Activated naive CD8-positive, alpha-beta T cell treated with anti-CD3 and anti-CD28 coated beads, Interleukin-2, amount 10 ng/mL, durations not matched to agents 7 days and 5 days (primary cell): ENCODE data around the gene WFDC2. TPM values are rescaled to one million over a fixed set of nuclear protein-coding genes. Genes with fewer than 3 reads are reported as not detected.
A peak's percentile ranks its signal among the peaks of the same experiment; 100 is the strongest.

ENCODE experiments used
- ATAC-seq: fragments of 150-1000 bp; cut with Tn5 transposase; one replicate; pipeline ENCODE4 v1.10.0; 2021; ENCODE audit warnings: low read depth, moderate library complexity
- POLR2A ChIA-PET: fragments of 350-600 bp; sonication (Branson Sonifier 250); formaldehyde crosslinking; loops from one replicate; lab custom pipeline; 2021; ENCODE audit warnings: antibody characterized with exemption; lab: Charles Lee
- DNase-seq: peaks from one replicate; pipeline ENCODE4 v3.0.0; 2021
- H3K27ac Mint-ChIP-seq: one replicate; pipeline ENCODE4 v1.8.0; 2022; ENCODE audit warnings: mild to moderate bottlenecking, mixed read lengths
- H3K27me3 Mint-ChIP-seq: one replicate; pipeline ENCODE4 v1.8.0; 2022; ENCODE audit warnings: mild to moderate bottlenecking, moderate library complexity, mixed read lengths
- H3K36me3 Mint-ChIP-seq: one replicate; pipeline ENCODE4 v1.8.0; 2021; ENCODE audit warnings: mild to moderate bottlenecking, mixed read lengths
- H3K4me1 Mint-ChIP-seq: one replicate; pipeline ENCODE4 v1.8.0; 2021; ENCODE audit warnings: mixed read lengths
- H3K4me3 Mint-ChIP-seq: one replicate; pipeline ENCODE4 v1.8.0; 2022; ENCODE audit warnings: mild to moderate bottlenecking, moderate library complexity, mixed read lengths
- H3K9me3 Mint-ChIP-seq: one replicate; pipeline ENCODE4 v1.8.0; 2021; ENCODE audit warnings: mixed read lengths
- total RNA-seq, 2 experiments: library from RNA; stranded (reverse); gene quantifications; one replicate each; pipeline ENCODE4 v1.2.3, GENCODE V29; 2021

Gene WFDC2, protein sequence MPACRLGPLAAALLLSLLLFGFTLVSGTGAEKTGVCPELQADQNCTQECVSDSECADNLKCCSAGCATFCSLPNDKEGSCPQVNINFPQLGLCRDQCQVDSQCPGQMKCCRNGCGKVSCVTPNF
- not detected for total RNA-seq

DNA sequence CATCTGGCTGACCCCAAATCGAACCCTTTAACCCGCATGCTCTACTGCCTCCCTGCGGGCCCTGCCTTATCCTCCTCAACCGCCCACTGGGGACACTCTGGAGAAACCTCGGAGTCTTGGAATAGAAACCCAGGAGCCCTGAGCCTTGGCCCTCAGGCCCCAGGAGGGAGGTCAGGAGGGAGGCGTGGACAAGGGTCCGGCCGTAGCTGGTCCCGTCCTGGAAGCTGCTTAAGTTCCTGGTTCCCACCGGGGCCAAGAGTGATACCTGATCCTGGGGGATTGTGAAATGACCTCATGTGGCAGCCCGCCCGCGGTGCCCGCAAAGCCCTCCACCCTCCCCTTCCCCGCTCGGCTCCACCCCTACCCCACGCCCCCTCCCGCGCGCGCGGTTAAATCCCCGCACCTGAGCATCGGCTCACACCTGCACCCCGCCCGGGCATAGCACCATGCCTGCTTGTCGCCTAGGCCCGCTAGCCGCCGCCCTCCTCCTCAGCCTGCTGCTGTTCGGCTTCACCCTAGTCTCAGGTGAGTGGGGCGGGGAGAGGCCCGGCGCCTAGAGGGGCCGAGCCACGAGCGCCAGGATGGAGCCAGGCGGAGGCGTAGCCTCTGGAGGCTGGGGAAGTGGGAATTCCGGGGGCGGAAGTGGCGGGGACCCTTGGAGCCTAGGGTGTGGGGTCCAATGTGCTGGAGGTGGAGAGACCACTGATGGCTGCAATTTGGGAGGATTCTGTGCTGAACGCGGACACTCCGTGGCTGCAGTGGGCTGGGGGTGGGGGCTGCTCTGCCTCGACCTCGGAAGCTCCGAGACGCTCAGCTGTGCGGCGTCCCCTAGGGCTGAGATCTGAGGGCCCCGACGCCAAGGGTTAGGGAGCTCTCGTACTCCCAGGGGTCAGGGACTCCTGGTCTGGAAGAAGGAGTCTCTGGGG is at the start of gene WFDC2:
TSS of gene WFDC2 (plus strand) at position 418 of the 926 bp plus-strand sequence. CDS start at position 447, 29 bp downstream.
- Mint-ChIP-seq H3K9me3 (peaks cover 2% of the 10 kb centered on the region), H3K27ac (no peak within 1 kb of the TSS), H3K36me3 (no peaks in the 10 kb centered on the region), H3K4me1 (no peaks in the 10 kb centered on the region), H3K27me3 (peaks cover 59% of the 10 kb centered on the region), H3K4me3 (peak within 1 kb of the TSS; percentile 59)
- POLR2A ChIA-PET = no interaction called here
- DNase-seq = no peak
- ATAC-seq = no peak

DNA sequence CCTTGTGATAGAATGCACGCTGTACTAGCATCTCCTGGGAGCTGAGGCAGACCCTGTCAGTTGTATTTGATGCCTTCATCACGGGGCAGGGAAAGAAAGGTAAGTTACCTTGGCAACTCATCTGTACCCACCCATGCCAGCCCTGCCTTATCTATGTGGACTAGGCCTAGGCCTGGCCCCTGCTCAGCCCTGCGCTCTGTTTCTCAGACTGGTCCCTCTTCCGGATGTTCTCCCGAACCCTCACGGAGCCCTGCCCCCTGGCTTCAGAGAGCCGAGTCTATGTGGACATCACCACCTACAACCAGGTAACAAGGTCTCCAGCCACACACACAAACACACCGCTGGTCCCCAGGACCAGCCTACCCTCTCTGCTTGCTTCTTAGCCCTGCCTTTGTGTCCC is 49.4 kb upstream of the WFDC2 start:
- no peak overlapping the region for H3K4me3 Mint-ChIP-seq
- H3K27ac Mint-ChIP-seq = no peak overlapping the region

DNA sequence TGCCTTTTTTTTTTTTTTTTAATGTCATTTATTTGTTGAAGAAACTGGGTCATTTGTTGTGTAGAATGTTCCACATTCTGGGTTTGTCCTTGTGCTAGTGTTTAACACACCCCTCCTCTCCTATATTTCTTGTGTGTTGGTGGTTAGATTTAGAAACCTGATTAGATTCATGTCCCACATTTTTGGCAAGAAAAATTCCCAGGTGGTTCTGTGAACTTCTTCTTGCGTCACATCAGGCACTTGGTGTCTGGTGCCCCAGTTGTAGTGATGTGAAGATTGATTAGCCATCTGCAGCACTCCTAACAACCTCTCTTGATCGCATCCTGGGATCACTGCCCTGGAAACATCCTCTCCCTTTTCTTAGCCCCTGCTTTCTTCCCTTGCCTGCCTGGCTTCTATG is 45.9 kb upstream of the WFDC2 start:
- no peaks in the 10 kb centered on the region for H3K27me3 Mint-ChIP-seq
- peaks cover 2% of the 10 kb centered on the region for H3K4me1 Mint-ChIP-seq
- no peak overlapping the region for H3K27ac Mint-ChIP-seq
- peaks cover 26% of the 10 kb centered on the region for H3K36me3 Mint-ChIP-seq
- DNase-seq = no peak
- no peak overlapping the region for H3K4me3 Mint-ChIP-seq
- POLR2A ChIA-PET = no interaction called here
- no peaks in the 10 kb centered on the region for H3K9me3 Mint-ChIP-seq
- no peak for ATAC-seq

More for the DNA sequence above, 49.4 kb upstream of the WFDC2 start:
- Mint-ChIP-seq H3K36me3 (peaks cover 22% of the 10 kb centered on the region), H3K27me3 (no peaks in the 10 kb centered on the region), H3K9me3 (no peaks in the 10 kb centered on the region), H3K4me1 (peaks cover 24% of the 10 kb centered on the region)
- no peak for ATAC-seq
- POLR2A ChIA-PET = interaction anchor here (0.9 kb wide), 1 partner anchor 13 kb away, joined by 3 read pairs; the partner anchor contains the start of gene DBNDD2
- DNase-seq = no peak

DNA sequence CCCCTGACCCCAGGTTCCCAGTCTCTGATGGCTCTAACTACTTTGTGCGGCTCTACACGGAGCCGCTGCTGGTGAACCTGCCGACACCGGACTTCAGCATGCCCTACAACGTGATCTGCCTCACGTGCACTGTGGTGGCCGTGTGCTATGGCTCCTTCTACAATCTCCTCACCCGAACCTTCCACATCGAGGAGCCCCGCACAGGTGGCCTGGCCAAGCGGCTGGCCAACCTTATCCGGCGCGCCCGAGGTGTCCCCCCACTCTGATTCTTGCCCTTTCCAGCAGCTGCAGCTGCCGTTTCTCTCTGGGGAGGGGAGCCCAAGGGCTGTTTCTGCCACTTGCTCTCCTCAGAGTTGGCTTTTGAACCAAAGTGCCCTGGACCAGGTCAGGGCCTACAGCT is 44.0 kb upstream of the WFDC2 start:
- ATAC-seq (no peak), DNase-seq (no peak)
- no peaks in the 10 kb centered on the region for H3K9me3 Mint-ChIP-seq
- no peak overlapping the region for H3K27ac Mint-ChIP-seq
- H3K36me3 Mint-ChIP-seq = peaks cover 21% of the 10 kb centered on the region
- H3K27me3 Mint-ChIP-seq = no peaks in the 10 kb centered on the region
- no peak overlapping the region for H3K4me3 Mint-ChIP-seq
- no peaks in the 10 kb centered on the region for H3K4me1 Mint-ChIP-seq
- POLR2A ChIA-PET = no interaction called here

DNA sequence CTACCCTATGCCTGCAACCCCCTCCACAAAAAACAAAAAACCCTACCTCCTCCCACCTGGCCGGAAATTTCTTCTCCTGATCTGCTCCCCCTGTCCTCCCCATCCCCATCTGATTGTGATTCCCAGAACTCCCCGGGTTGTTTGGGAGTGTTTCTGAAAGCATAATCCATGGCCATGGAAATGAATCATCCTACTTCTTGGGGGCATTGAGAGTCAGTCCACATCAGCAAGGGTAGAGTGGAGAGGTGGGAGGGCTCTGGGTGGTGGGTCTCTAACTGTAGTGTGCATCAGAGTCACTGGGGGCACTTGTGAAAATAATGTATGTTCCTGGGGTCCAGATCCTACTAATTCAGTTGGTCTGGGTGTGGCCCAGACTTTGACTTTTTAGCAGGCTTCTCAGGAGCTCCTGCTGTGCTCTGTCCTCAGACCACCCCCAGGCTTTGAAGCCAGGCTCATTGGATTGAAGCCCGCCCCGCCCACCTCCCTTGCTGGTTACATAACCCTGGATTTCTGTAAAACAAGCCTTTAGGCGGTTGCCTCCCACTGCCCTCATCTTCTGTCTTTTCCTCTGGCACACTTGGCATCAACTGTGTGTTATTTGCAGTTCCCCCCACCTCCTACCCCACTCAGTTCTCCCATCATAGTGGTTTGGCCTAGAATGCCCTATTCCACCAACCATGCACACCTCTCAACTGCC is 43.1 kb upstream of the WFDC2 start:
- H3K4me3 Mint-ChIP-seq = no peak overlapping the region
- DNase-seq = no peak
- no peaks in the 10 kb centered on the region for H3K9me3 Mint-ChIP-seq
- H3K4me1 Mint-ChIP-seq = peaks cover 2% of the 10 kb centered on the region
- ATAC-seq = no peak
- H3K27ac Mint-ChIP-seq = no peak overlapping the region
- POLR2A ChIA-PET = no interaction called here
- H3K36me3 Mint-ChIP-seq = peaks cover 18% of the 10 kb centered on the region
- H3K27me3 Mint-ChIP-seq = no peaks in the 10 kb centered on the region

DNA sequence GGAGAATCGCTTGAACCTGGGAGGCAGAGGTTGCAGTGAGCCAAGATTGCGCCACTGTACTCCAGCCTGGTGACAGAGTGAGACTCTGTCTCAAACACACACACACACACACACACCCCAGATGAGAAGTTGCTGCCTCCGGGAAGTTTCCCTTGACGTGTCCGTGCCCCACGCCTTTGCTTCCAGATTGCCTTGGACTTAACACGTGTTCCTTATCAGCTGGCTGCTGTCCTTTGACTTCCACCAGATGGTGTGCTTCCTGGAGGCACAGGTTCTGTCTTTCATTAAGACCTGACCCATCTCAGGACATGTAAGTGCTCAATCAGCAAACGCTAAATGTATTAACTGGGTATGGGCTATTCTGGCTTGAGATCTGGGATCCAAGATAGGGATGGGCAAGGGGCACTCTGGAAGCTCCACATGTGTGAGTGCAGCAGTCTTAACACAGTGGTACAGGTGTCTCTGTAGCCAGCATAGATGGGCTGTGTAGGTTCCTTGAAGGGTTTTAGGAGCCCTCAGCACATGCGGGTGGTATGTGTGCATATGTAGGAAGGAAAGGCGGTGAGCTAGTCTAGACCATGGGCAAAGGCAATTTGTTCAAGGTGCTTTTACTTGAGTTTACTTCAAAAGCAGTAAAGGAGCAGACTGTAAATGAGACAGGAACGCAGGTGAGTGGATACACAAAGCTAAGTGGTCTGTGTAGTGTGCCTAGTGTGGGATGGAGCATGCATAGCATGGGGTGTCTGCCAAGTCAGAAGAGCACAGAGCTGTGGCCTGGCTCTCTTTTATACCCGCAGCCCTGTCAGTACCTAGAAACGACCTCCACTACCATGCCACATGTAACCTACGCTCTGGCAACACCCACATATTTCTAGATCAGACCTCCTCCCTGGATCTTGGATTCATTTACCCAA is 42.1 kb upstream of the WFDC2 start:
- Mint-ChIP-seq H3K27me3 (no peaks in the 10 kb centered on the region), H3K36me3 (peaks cover 21% of the 10 kb centered on the region), H3K4me1 (peaks cover 9% of the 10 kb centered on the region), H3K27ac (no peak overlapping the region), H3K4me3 (no peak overlapping the region), H3K9me3 (no peaks in the 10 kb centered on the region)
- POLR2A ChIA-PET = interaction anchor here (1.1 kb wide), 1 partner anchor 65 kb away, joined by 4 read pairs; the partner anchor contains the start of gene SYS1
- ATAC-seq (no peak), DNase-seq (no peak)

DNA sequence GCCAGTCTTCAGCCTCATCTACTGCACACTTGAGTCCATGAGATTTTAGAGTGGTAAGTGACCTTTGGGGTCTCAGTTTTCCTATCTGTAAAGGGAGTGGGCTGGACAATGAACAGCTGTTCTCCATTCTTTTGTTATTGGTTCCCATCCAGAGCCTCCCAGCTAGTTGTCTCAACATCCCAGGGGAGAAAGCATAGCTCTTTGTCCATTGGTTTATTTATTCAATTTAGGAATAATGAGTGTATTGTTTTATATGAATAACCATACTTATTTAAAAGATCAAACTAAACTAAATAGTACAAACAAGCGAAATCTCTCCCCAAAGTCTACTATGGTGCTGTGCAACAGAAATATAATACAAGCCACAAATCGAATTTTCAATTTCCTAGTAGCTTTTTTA is 39.9 kb upstream of the WFDC2 start:
- Mint-ChIP-seq H3K4me1 (peaks cover 13% of the 10 kb centered on the region), H3K27me3 (no peaks in the 10 kb centered on the region), H3K36me3 (peaks cover 21% of the 10 kb centered on the region), H3K9me3 (no peaks in the 10 kb centered on the region), H3K27ac (no peak overlapping the region), H3K4me3 (no peak overlapping the region)
- DNase-seq (no peak), ATAC-seq (no peak)
- POLR2A ChIA-PET = interaction anchor here (1.0 kb wide), 1 partner anchor 14 kb away, joined by 3 read pairs; the partner anchor contains the start of gene PIGT

DNA sequence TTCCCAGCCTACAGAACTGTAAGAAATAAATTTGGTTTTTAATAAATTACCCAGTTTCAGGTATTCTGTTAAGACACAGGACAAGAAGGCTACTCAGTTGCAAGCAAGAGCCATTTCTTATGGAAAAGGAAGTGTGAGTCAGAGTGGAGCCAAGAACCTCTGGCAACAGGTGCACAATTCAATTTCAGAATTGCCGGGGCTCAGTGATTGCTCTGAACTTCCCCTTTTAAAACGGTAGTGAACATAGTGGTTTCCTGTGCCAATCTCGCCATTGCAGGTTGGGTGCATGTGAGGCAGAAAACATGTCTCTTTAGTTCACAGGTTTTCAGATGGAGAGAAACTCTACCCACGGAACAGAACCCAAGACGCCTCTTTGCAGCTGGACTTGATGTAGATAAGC is 37.3 kb upstream of the WFDC2 start:
- Mint-ChIP-seq H3K27ac (peak overlapping the region; percentile 16), H3K36me3 (peaks cover 16% of the 10 kb centered on the region), H3K27me3 (no peaks in the 10 kb centered on the region), H3K4me1 (peaks cover 20% of the 10 kb centered on the region), H3K4me3 (no peak overlapping the region), H3K9me3 (no peaks in the 10 kb centered on the region)
- DNase-seq (no peak), ATAC-seq (no peak)
- POLR2A ChIA-PET = no interaction called here

DNA sequence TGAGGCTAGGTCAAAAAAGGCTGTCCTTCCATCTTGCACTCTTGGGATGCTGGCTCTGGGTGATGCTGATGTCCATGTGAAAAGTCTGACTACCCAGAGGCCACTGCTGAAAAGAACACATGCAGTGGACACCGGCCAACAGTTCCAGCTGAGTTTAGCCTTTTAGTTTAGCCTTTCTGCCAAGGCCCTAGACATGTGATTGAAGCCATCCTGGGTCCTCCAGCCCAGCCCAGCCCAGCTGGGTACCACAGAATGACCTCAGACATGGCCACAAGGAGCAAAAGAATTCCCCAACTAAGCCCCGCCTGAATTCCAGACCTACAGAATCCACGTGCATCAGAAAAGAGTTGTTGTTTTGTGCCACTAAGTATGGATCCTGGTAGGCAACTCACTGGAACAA is 36.2 kb upstream of the WFDC2 start:
- ATAC-seq = no peak
- no peak for DNase-seq
- Mint-ChIP-seq H3K4me1 (peaks cover 21% of the 10 kb centered on the region), H3K27ac (no peak overlapping the region), H3K27me3 (no peaks in the 10 kb centered on the region), H3K9me3 (no peaks in the 10 kb centered on the region), H3K36me3 (peaks cover 13% of the 10 kb centered on the region), H3K4me3 (no peak overlapping the region)
- POLR2A ChIA-PET = no interaction called here

DNA sequence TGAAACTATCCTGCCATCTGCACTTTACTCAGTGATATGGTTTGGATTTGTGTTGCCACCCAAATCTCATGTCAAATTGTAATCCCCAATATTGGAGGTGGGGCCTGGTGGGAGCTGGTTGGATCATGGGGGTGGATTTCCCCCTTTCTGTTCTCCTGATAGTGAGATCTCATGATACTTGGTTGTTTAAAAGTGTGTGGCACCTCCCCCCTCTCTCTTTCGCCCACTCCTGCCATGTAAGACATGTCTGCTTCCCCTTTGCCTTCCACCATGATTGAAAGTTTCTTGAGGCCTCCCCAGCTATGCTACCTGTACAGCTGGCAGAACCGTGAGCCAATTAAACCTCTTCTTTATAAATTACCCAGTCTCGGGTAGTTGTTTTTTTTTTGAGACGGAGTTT is 35.6 kb upstream of the WFDC2 start:
- no peak for DNase-seq
- no peaks in the 10 kb centered on the region for H3K9me3 Mint-ChIP-seq
- POLR2A ChIA-PET = no interaction called here
- peaks cover 13% of the 10 kb centered on the region for H3K36me3 Mint-ChIP-seq
- no peak for ATAC-seq
- no peaks in the 10 kb centered on the region for H3K27me3 Mint-ChIP-seq
- no peak overlapping the region for H3K4me3 Mint-ChIP-seq
- no peak overlapping the region for H3K27ac Mint-ChIP-seq
- peaks cover 21% of the 10 kb centered on the region for H3K4me1 Mint-ChIP-seq

DNA sequence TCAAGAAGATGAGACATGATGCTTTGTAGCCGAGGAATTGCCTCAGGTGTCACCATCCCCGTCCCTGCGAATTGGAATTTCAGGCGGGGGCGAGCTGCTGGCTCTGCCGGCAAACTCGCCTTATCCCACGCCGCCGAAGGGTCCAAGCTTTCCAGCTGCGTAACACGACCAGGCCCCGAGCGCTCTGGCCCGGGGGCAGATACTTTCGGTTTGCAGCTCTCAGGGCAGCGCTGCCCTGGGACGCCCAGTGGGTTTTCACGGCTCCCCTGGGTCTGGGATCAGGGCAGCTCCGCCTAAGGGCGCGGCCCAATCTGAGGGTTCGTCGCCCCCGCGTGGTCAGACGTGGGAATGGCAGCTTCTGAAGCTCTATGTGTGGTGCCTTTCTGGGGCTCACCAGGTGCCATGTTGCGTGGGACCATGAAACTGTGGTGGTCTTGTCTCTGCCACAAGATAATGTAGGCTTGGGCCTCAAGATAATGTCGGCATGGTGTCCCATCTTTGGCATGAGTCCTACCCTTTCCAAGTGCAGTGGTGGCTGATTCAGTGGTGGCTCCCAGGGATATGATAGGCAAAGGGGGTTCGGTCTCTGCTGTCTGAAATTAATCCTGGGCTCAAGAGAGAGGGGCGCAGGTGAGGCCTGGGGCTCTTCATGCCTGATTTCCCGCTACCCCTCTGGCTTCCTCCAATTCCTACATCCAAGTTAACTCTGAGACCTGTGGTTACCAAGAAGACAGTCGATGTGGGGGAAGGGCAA is 32.6 kb upstream of the WFDC2 start:
- POLR2A ChIA-PET = interaction anchor here (0.7 to 2.3 kb wide), 6 partner anchors 21 to 116 kb away, joined by 3 to 31 read pairs (median 9); partner anchors contain the start of genes PIGT, SDC4 and SYS1

DNA sequence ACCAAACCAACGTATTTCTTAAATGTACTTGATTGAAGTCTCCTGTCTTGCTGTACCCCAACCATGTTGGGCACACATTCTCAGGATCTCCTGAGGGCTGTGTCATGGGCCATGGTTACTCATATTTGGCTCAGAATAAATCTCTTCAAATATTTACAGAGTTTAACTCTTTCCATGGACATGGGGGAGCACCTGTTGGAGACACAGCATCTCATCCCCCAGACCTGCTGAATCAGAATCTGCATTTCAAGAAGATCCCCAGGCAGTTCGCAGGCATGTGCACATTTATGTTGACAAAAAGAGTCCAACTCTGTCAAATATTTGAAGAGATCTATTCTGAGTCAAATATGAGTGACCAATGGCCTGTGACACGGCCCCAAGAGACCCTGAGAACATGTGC is 29.1 kb upstream of the WFDC2 start:
- H3K4me1 Mint-ChIP-seq = peaks cover 27% of the 10 kb centered on the region
- POLR2A ChIA-PET = no interaction called here
- ATAC-seq = no peak

More for the DNA sequence above, 32.6 kb upstream of the WFDC2 start:
- Mint-ChIP-seq H3K36me3 (peaks cover 13% of the 10 kb centered on the region), H3K27me3 (no peaks in the 10 kb centered on the region), H3K4me3 (peak overlapping the region; percentile 83), H3K27ac (peak overlapping the region; percentile 54), H3K4me1 (peaks cover 17% of the 10 kb centered on the region), H3K9me3 (no peaks in the 10 kb centered on the region)
- peak; percentile 92 for DNase-seq
- ATAC-seq = peak; percentile 98

More for the DNA sequence above, 29.1 kb upstream of the WFDC2 start:
- H3K36me3 Mint-ChIP-seq = no peaks in the 10 kb centered on the region
- no peak overlapping the region for H3K27ac Mint-ChIP-seq
- H3K9me3 Mint-ChIP-seq = no peaks in the 10 kb centered on the region
- no peak overlapping the region for H3K4me3 Mint-ChIP-seq
- no peak for DNase-seq
- H3K27me3 Mint-ChIP-seq = peaks cover 14% of the 10 kb centered on the region
